Stimulated activated naive CD8-positive, alpha-beta T cell treated with anti-CD3 and anti-CD28 coated beads, Interleukin-15, Interleukin-2, amounts not matched to agents 100 ng/mL and 50 ng/mL, for 24 hours (primary cell): ENCODE measurements around the gene STARD13.

Experiments used
- H3K27ac Mint-ChIP-seq: one replicate; pipeline ENCODE4 v1.8.0; 2021; ENCODE audit warnings: mild to moderate bottlenecking, mixed read lengths
- H3K27me3 Mint-ChIP-seq: one replicate; pipeline ENCODE4 v1.8.0; 2021; ENCODE audit warnings: mixed read lengths
- H3K36me3 Mint-ChIP-seq: one replicate; pipeline ENCODE4 v1.8.0; 2021; ENCODE audit warnings: low read depth, mixed read lengths
- H3K4me1 Mint-ChIP-seq: one replicate; pipeline ENCODE4 v1.8.0; 2021; ENCODE audit warnings: low read depth, mixed read lengths
- H3K4me3 Mint-ChIP-seq: one replicate; pipeline ENCODE4 v1.8.0; 2021; ENCODE audit warnings: mild to moderate bottlenecking, mixed read lengths
- H3K9me3 Mint-ChIP-seq: one replicate; pipeline ENCODE4 v1.8.0; 2021; ENCODE audit warnings: mixed read lengths

The STARD13 gene

GRCh38 chr13:33057019-33057780 is 228.4 kb downstream of the STARD13 start:
- Mint-ChIP-seq H3K4me1 (no peaks in the 10 kb centered on the region), H3K27ac (no peak overlapping the region), H3K36me3 (no peaks in the 10 kb centered on the region), H3K9me3 (no peaks in the 10 kb centered on the region), H3K27me3 (no peaks in the 10 kb centered on the region), H3K4me3 (no peak overlapping the region)

DNA sequence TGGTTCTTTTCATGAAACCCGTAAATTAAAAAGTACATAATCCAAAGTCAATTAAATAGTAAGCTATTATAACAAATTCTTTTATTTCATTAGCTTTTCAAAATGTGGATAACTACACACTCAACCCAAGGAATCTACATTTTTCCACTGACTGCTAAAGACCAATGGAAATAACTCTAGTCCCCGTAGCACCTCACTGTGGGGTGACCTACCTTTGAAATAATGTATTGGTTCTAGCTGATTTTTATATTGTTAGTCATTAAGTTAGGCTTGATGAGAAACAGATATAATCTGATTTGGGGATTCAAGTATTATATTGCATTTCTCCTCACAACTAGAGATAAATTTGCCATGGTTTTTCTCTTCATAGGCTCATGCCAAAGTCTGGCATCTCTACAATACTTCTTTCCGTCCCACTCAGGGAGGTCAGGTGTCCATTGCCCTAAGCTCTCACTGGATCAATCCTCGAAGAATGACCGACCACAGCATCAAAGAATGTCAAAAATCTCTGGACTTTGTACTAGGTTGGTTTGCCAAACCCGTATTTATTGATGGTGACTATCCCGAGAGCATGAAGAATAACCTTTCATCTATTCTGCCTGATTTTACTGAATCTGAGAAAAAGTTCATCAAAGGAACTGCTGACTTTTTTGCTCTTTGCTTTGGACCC is 232.0 kb downstream of the STARD13 start:
- H3K4me3 Mint-ChIP-seq: no peak overlapping the region
- no peak overlapping the region for H3K27ac Mint-ChIP-seq
- no peaks in the 10 kb centered on the region for H3K9me3 Mint-ChIP-seq
- H3K4me1 Mint-ChIP-seq: no peaks in the 10 kb centered on the region
- H3K27me3 Mint-ChIP-seq: peaks cover 9% of the 10 kb centered on the region
- H3K36me3 Mint-ChIP-seq: no peaks in the 10 kb centered on the region
